CD4-positive, alpha-beta T cell treated with Interferon gamma for 1 hour (primary cell): ENCODE data around the gene FARP2.
"Not testable (repeated sequence)": the region's sequence is repeated elsewhere in the genome, so short reads cannot be mapped to it uniquely, and the experiment has no call there.

ENCODE experiments used
- DNase-seq: peaks from one replicate; pipeline ENCODE4 v3.0.0-alpha.2; 2020

Gene FARP2

GRCh38 chr2:241355983-241356870, at the start of gene FARP2:
Gene FARP2, plus strand, starts transcription at chr2:241356285. Its CDS starts 16,823 bp downstream, at chr2:241373108.
- DNase-seq: peak; percentile 98

- no peak for DNase-seq
These were observed 49.0 kb upstream of the FARP2 start for GRCh38 chr2:241307055-241307454.

GRCh38 chr2:241308267-241308666, 47.8 kb upstream of the FARP2 start:
- DNase-seq: no peak

- no peak for DNase-seq
These were observed 47.1 kb upstream of the FARP2 start for GRCh38 chr2:241308832-241309500.

GRCh38 chr2:241309684-241310117, 46.4 kb upstream of the FARP2 start:
- DNase-seq: peak; percentile 63

- DNase-seq: no peak
These were observed 45.0 kb upstream of the FARP2 start for GRCh38 chr2:241310917-241311566.

- no peak for DNase-seq
These were observed 44.0 kb upstream of the FARP2 start for GRCh38 chr2:241312082-241312481.

- DNase-seq: no peak
These were observed 42.5 kb upstream of the FARP2 start for GRCh38 chr2:241313543-241314095.

- no peak for DNase-seq
These were observed 41.6 kb upstream of the FARP2 start for GRCh38 chr2:241314226-241315092.

GRCh38 chr2:241315093-241315878, 40.8 kb upstream of the FARP2 start, which contains the start of gene HDLBP:
Gene HDLBP, minus strand, starts transcription at chr2:241315672. Its CDS starts 48,803 bp downstream, at chr2:241266869.
- peak; percentile 100 for DNase-seq

GRCh38 chr2:241315879-241316631, 40.0 kb upstream of the FARP2 start, which contains the start of gene SEPTIN2:
Gene SEPTIN2, plus strand, starts transcription at chr2:241315925. Its CDS starts 8,308 bp downstream, at chr2:241324233.
- DNase-seq: peak; percentile 82

GRCh38 chr2:241316825-241317224, 39.3 kb upstream of the FARP2 start:
- DNase-seq: no peak

GRCh38 chr2:241317391-241317790, 38.7 kb upstream of the FARP2 start:
- no peak for DNase-seq

GRCh38 chr2:241318830-241319229, 37.3 kb upstream of the FARP2 start:
- not testable (repeated sequence) for DNase-seq

- DNase-seq: no peak
These were observed 35.7 kb upstream of the FARP2 start for GRCh38 chr2:241320394-241320793.

- DNase-seq: no peak
These were observed 35.1 kb upstream of the FARP2 start for GRCh38 chr2:241321033-241321432.

- DNase-seq: no peak
These were observed 34.2 kb upstream of the FARP2 start for GRCh38 chr2:241321886-241322285.

GRCh38 chr2:241323778-241324177, 32.3 kb upstream of the FARP2 start:
- DNase-seq: no peak

GRCh38 chr2:241324775-241325174, 31.3 kb upstream of the FARP2 start:
- no peak for DNase-seq

GRCh38 chr2:241325257-241325656, 30.8 kb upstream of the FARP2 start:
- no peak for DNase-seq
